AG09319 (cell line): Measurements from ENCODE around the gene SLC39A13.

Experiments
- DNase-seq: peaks from one replicate; pipeline ENCODE4 v3.0.0-alpha.2; 2010; ENCODE audit warnings: low read depth; ENCODE audit errors: extremely low read depth
- TF ChIP-seq, protein P1 (sequence below): IDR thresholded peaks from 2 replicates; pipeline ENCODE4 v1.5.1; 2011; ENCODE audit warnings: low read depth, mild to moderate bottlenecking, inconsistent platforms, low read length, moderate library complexity

Gene SLC39A13

DNA sequence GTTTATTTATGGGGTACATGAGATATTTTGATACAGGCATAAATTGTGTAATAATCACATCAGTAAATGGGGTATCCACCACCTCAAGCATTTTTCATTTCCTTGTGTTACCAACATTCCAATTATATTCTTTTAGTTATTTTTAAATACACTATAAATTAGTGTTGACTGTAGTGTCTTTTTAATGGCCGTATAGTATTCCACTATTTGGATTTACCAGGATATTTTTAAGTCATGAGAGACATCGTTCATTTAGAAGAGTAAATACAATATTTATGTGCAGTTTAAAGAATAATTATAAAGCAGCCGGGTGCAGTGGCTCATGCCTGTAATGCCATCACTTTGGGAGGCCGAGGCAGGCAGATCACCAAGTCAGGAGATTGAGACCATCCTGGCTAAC is 23.9 kb upstream of the SLC39A13 start:
- DNase-seq, result no peak
- TF ChIP-seq, protein P1, sequence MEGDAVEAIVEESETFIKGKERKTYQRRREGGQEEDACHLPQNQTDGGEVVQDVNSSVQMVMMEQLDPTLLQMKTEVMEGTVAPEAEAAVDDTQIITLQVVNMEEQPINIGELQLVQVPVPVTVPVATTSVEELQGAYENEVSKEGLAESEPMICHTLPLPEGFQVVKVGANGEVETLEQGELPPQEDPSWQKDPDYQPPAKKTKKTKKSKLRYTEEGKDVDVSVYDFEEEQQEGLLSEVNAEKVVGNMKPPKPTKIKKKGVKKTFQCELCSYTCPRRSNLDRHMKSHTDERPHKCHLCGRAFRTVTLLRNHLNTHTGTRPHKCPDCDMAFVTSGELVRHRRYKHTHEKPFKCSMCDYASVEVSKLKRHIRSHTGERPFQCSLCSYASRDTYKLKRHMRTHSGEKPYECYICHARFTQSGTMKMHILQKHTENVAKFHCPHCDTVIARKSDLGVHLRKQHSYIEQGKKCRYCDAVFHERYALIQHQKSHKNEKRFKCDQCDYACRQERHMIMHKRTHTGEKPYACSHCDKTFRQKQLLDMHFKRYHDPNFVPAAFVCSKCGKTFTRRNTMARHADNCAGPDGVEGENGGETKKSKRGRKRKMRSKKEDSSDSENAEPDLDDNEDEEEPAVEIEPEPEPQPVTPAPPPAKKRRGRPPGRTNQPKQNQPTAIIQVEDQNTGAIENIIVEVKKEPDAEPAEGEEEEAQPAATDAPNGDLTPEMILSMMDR, result no peak

DNA sequence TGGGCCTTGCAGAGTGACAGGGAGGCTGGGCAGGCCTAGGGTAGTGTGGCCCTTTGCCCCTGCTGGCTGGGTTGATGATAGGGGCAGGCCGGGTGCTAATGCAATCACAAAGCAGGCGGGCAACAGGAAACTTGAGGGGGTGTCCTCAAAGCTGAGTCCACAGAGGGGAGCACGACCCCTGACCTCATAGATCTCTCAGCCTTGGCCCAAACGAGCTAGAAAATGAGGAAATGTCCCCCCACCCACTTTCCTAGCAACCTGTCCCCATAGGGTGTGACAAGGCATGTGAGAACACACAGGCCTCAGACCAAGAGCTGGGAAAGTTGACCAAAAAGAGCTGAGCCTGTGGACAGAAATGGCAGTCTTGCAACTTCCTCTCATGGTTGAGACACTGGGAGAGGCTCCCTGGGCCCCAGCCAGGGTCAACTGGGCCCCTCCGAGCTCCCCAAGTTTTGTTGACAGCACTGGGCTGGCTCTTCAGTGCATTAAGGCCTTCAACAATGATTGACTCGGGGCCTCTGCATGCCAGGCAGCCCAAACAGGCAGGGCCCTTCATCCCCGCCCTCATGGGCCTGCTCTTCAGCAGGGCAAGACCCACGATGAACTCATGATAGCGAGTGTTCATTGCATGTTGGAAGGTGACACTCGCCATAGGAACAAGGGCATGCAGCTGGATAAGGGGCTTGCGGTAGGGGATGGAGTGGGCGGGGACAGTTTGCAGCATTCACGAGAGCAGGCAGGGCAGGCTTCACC is 20.3 kb upstream of the SLC39A13 start:
- TF ChIP-seq, protein P1, result no peak
- no peak for DNase-seq

DNA sequence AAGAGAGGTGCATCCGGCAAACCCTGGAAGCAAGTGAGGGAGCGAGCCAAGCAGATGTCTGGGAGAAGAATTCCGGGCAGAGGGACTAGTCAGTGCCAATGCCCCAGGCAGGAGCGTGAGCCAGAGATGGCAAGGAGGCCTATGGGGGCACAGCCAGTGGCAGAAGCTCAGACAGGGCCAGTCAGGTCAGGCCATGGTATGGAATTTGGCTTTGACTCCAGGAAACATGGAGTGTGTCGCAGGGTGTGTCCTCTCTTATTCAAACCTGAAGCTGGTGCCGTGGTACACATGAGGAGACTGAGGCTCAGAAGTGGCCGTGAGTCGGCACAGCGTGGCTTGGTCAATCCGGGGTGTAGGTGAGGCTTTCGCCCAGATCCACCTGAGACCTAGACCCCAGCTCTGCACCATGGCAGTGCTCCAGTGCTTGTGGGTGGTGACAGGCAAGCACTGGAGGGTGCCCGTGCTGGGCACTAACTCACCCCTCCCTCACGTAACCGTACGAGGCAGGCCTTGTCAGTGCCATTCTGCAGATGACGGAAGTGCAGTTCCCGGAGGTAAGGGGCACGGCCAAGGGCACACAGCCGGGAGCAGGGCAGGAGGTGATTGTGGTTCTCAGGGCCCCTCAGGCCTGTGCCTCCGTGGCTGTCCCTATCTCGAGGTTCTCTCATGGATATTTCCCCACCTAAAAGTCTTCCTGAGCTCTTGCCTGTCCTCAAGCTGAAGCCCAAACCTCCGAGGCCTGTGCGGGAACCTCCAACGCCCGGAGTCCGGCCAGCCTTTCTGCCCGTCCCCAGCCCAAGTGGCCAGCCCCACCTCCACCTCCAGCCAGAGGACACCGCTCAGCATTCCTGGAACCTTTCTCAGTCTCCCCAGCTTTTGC is 19.5 kb upstream of the SLC39A13 start:
- TF ChIP-seq, protein P1, result no peak
- DNase-seq, result no peak

DNA sequence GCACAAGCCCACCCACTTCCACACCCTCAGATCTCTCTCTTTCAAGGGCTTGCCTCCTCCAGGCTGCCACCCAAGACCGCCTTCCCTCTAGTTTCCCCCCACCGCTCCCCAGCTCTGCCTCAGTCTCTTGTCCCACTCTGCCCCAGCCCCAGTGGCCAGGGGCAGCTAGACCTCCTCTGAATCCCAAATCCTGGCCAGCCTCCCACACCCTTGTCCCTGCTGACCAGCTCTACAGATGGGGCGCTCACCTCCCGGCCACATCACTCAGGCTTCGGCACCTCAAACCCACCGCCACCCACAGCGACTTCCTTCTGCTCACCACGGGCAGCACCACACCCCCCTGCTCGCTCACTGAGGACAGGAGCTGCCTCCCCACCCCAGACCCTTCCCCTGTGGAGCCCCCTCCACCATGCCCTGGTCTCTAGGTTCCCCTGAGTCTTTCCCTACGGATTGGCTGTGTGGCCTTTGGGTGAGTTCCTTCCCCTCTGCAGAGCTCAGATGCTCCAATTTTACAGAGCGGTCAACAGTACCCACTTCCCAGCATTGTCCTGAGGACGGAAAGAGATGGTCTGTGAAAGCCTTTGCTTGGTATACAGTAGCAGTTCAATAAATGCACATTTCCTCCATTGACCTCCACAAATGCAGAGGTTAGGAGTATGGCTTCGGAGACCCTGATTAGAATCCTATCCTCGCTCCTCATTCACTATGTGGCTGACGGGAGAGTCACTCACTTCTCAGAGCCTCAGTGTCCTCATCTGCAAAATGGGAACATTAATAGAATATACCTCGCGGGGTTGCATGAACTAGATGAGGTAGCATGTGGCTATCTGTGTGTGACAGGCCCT is 18.6 kb upstream of the SLC39A13 start:
- DNase-seq, result no peak
- TF ChIP-seq, protein P1, result no peak

DNA sequence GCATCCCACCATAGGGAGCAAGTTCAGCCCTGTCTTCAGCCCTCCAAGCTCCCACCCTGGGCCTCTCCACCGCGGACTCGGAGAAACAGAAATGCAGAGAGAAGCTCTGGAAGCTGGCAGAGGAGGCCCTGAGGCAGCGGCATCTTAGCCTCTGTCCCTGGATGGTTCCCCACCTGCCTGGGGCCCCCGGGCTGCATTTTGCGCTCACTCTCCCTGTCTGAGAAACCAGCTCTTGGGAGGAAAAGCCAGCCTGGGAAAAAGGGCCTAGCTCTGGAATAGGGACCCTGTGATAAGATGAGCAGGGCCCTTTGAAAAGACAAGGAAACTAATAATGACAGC is 18.0 kb upstream of the SLC39A13 start:
- TF ChIP-seq, protein P1, result no peak
- DNase-seq, result no peak

DNA sequence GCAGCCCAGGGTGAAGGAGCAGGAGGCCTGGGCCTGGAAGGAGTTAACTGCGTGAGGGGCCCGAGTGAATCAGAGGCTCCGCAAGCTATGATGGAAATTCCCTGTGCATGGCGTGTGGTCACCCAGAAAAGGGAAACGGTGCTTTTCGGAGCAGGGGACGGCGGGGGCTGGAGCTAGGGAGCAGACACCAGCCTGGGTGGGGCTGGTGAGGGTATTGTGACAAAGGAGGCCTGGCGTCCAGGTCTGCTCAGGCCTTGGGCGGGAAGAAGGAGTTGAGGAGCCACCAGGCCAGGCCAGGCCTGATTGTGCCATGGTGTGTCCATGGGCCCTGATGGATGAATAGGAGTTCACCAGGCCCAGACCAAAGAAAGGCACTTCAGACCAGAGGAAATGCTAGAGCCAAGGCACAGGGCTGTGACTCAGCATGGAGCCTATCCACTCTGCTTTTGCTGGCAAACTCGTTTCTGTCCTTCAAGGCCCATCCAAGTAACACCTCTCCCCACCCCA is 17.3 kb upstream of the SLC39A13 start:
- DNase-seq, result no peak
- TF ChIP-seq, protein P1, result no peak
